DND-41 (cell line): ENCODE results near the gene FAM187B.

Source experiments
- EZH2 ChIP-seq: IDR thresholded peaks from 3 replicates; pipeline ENCODE4 v1.6.1; 2012; ENCODE audit warnings: borderline replicate concordance, low read depth, mild to moderate bottlenecking, moderate library complexity, low read length, inconsistent platforms; ENCODE audit not compliant: severe bottlenecking
- TF ChIP-seq, protein P1 (sequence below): IDR thresholded peaks from 2 replicates; pipeline ENCODE4 v1.5.1; 2012; ENCODE audit warnings: borderline replicate concordance, low read length, moderate library complexity, mild to moderate bottlenecking; ENCODE audit not compliant: poor library complexity, severe bottlenecking; ENCODE audit errors: extremely low read depth

DNA sequence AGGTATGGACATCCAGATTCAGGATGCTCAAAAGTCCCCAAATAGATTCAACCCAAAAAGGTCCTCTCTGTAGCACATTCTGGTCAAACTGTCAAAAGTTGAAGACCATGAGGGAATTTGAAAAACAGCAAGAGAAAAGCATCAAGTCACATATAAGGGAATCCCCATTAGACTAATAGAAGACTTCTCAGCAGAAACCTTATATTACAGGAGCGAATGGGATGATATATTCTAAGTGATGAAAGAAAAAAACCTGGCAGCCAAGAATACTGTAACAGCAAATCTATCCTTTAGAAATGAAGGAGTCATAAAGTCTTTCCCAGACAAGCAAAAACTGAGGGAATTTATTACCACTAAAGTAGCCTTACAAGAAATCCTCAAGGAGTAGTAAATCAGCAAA, 44.3 kb downstream of the FAM187B start:
- TF ChIP-seq, protein P1, sequence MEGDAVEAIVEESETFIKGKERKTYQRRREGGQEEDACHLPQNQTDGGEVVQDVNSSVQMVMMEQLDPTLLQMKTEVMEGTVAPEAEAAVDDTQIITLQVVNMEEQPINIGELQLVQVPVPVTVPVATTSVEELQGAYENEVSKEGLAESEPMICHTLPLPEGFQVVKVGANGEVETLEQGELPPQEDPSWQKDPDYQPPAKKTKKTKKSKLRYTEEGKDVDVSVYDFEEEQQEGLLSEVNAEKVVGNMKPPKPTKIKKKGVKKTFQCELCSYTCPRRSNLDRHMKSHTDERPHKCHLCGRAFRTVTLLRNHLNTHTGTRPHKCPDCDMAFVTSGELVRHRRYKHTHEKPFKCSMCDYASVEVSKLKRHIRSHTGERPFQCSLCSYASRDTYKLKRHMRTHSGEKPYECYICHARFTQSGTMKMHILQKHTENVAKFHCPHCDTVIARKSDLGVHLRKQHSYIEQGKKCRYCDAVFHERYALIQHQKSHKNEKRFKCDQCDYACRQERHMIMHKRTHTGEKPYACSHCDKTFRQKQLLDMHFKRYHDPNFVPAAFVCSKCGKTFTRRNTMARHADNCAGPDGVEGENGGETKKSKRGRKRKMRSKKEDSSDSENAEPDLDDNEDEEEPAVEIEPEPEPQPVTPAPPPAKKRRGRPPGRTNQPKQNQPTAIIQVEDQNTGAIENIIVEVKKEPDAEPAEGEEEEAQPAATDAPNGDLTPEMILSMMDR = no peak
- no peak for TF ChIP-seq EZH2
